Choroid plexus epithelial cell (primary cell): Measurements from ENCODE around the gene HMG20B.
A peak's percentile ranks its signal among the peaks of the same experiment; 100 is the strongest.

ENCODE experiments used
- DNase-seq: peaks from one replicate; pipeline ENCODE4 v3.0.0-alpha.2; 2010; ENCODE audit warnings: low read depth
- H3K4me3 ChIP-seq: 2 replicates; pipeline ENCODE4 v1.5.1; 2011; ENCODE audit warnings: low read depth, mild to moderate bottlenecking, control low read depth, low read length, moderate library complexity
- CTCF ChIP-seq: conservative IDR thresholded peaks from 2 replicates; pipeline ENCODE4 v1.5.1; 2011; ENCODE audit warnings: low read depth, mild to moderate bottlenecking, control low read depth, inconsistent platforms, low read length, moderate library complexity

The HMG20B gene

GRCh38 chr19:3572855-3573161, at the start of gene HMG20B:
Gene HMG20B (plus strand): TSS chr19:3572944. CDS start chr19:3573310, 366 bp downstream.
- no peak for TF ChIP-seq CTCF
- peak within 1 kb of the TSS; percentile 79 for H3K4me3 ChIP-seq
- no peak for DNase-seq

GRCh38 chr19:3523361-3524077, 49.2 kb upstream of the HMG20B start:
- no peak for TF ChIP-seq CTCF
- no peak for DNase-seq
- no peak overlapping the region for H3K4me3 ChIP-seq

DNA sequence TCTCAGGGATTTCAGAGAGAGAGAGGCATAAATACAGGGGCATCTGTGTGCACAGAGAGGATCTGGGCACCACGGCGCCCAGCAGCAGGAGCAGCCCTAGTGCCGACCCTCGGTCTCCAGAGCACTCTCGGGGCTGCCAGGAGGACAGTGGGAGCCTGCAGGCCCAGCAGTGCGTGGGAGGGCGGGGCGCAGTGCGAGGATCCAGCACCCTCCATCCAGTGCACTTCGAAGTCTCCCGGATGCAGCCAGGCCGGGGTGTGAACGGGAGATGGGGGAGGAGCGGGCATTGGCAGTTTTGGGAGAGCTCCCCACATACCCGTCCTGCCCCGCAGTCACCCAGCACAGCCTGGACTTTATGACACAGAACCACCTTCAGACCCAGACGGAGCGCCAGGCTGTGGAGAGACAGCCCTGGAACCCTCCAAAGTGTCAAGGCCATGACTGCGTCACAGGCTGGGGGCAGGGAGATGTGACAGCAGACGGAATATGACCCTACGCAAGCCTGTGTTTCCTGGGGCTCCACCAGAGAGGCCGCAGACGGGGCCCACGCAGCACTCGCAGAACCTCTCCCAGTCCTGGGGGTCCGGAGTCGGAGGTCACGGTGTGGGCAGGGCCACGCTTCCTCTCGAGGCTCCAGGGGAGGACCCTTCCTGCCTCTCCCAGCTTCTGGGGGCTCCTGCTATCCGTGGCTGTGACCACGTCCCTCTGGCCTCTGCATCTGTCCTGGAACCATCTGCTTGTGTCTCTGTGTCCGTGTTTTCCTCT, 48.5 kb upstream of the HMG20B start:
- TF ChIP-seq CTCF, result no peak
- H3K4me3 ChIP-seq, result no peak overlapping the region
- DNase-seq, result no peak

- H3K4me3 ChIP-seq, result no peak overlapping the region
- DNase-seq, result no peak
- TF ChIP-seq CTCF, result no peak
These were observed 47.8 kb upstream of the HMG20B start for GRCh38 chr19:3524904-3525451.

DNA sequence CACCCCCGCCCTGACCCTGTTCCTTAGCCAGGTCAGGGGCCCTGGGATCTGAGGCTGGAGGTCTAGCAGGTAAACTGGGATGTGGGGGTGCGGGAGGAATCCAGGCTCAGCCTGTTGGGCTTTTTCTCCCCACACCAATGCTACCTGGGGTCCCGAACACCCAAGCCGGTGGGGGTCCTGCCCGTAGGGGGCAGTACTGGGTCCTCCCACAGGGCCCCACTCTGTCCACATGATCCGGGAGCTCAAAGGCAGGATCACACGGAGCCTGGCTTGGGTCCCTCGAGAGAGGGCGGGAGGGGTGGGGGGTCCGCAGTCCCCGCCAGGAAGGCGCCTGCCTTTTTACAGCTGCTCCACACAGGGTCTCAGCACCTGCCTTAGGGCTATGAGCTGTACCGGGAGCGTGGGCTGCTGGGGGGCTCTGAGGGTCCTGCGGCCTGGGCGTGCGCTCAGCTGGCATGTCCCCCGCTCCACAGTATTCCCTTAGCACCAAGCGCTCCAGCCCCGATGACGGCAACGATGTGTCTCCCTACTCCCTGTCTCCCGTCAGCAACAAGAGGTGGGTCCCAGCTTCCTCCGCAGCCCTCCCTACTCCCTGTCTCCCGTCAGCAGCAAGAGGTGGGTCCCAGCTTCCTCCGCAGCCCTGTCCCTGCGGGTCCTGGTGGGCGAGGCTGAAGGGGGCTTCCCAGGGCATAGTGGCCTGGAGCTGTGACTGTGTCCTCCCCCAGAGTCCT, 46.1 kb upstream of the HMG20B start:
- peak; percentile 21 for TF ChIP-seq CTCF
- no peak overlapping the region for H3K4me3 ChIP-seq
- DNase-seq, result no peak

- DNase-seq, result no peak
- no peak for TF ChIP-seq CTCF
- H3K4me3 ChIP-seq, result no peak overlapping the region
These were observed 45.4 kb upstream of the HMG20B start for GRCh38 chr19:3527238-3527910.
